CD14-positive monocyte (primary cell): ENCODE results near the gene OBSCN. TPM values are rescaled to one million over a fixed set of nuclear protein-coding genes. Genes with fewer than 3 reads are reported as not detected.

Experiments
- DNase-seq, 3 donors: peaks; one replicate each; pipeline ENCODE4 v3.0.0-alpha.2; 2011 to 2022
- H2AFZ ChIP-seq: 2 replicates; pipeline ENCODE4 v1.6.0; 2012; ENCODE audit warnings: mild to moderate bottlenecking, low read depth, low read length, inconsistent platforms; ENCODE audit not compliant: insufficient read depth, poor library complexity, severe bottlenecking
- H3K27ac ChIP-seq, 2 donors: 1 replicate in 1 of 2; 2 replicates in 1 of 2; pipeline ENCODE4 v1.5.1; 2012 to 2013; ENCODE audit warnings: low read length in 2 of 2, control low read depth in 1 of 2, inconsistent platforms in 1 of 2, low read depth in 1 of 2, mild to moderate bottlenecking in 1 of 2
- H3K27me3 ChIP-seq, 2 donors: one replicate each; pipeline versions ENCODE4 v1.6.0 to v1.6.1; 2011 to 2013; ENCODE audit warnings: low read length in 2 of 2; ENCODE audit not compliant: control insufficient read depth in 2 of 2, insufficient read depth in 2 of 2
- H3K36me3 ChIP-seq, 2 donors: replicated peaks in 1 of 2; 1 replicate in 1 of 2; 2 replicates in 1 of 2; pipeline versions ENCODE4 v1.5.1 to v1.6.1; 2012 to 2013; ENCODE audit warnings: low read length in 2 of 2, control low read depth in 1 of 2, inconsistent platforms in 1 of 2, mild to moderate bottlenecking in 1 of 2; ENCODE audit not compliant: insufficient read depth in 2 of 2, control insufficient read depth in 1 of 2
- H3K4me1 ChIP-seq, 2 donors: 1 replicate in 1 of 2; 2 replicates in 1 of 2; pipeline versions ENCODE4 v1.5.1 to v1.6.1; 2012 to 2013; ENCODE audit warnings: low read length in 2 of 2, control low read depth in 1 of 2, inconsistent platforms in 1 of 2, mild to moderate bottlenecking in 1 of 2, moderate library complexity in 1 of 2; ENCODE audit not compliant: insufficient read depth in 2 of 2, control insufficient read depth in 1 of 2
- H3K4me2 ChIP-seq: replicated peaks from 2 replicates; pipeline ENCODE3; 2012; ENCODE audit warnings: low read length, moderate library complexity, mild to moderate bottlenecking; ENCODE audit not compliant: poor library complexity, severe bottlenecking; ENCODE audit errors: extremely low read depth
- H3K4me3 ChIP-seq, 3 experiments: fragments of 200-600 bp in 1 of 3; sonication (generic) in 1 of 3; replicated peaks in 1 of 3; 1 replicate in 2 of 3; 2 replicates in 1 of 3; pipeline ENCODE4 v1.5.1; 2011 to 2013; ENCODE audit warnings: low read length in 3 of 3, mild to moderate bottlenecking in 3 of 3, control low read depth in 2 of 3, low read depth in 2 of 3, inconsistent platforms in 1 of 3, moderate library complexity in 1 of 3
- H3K79me2 ChIP-seq: 2 replicates; pipeline ENCODE4 v1.6.0; 2012; ENCODE audit warnings: mild to moderate bottlenecking, control low read depth, inconsistent platforms, low read length, moderate library complexity; ENCODE audit not compliant: insufficient read depth
- H3K9ac ChIP-seq: 2 replicates; pipeline ENCODE4 v1.6.0; 2017; ENCODE audit warnings: low read length, mild to moderate bottlenecking; ENCODE audit not compliant: insufficient read depth, poor library complexity, severe bottlenecking
- H3K9me3 ChIP-seq, 2 donors: replicated peaks in 1 of 2; 1 replicate in 1 of 2; 2 replicates in 1 of 2; pipeline versions ENCODE4 v1.5.1 to v1.6.1; 2012 to 2013; ENCODE audit warnings: low read length in 2 of 2, control low read depth in 1 of 2; ENCODE audit not compliant: control insufficient read depth in 1 of 2, insufficient read depth in 1 of 2
- H4K20me1 ChIP-seq: 2 replicates; pipeline ENCODE4 v1.6.0; 2012; ENCODE audit warnings: mild to moderate bottlenecking, low read length, control low read depth, moderate library complexity; ENCODE audit not compliant: insufficient read depth
- H3K27ac Mint-ChIP-seq, 7 donors: one replicate each; pipeline ENCODE4 v1.8.0; 2020; ENCODE audit warnings: mild to moderate bottlenecking in 7 of 7, mixed read lengths in 7 of 7, moderate library complexity in 6 of 7, inconsistent platforms in 2 of 7
- H3K27me3 Mint-ChIP-seq, 3 donors: one replicate each; pipeline ENCODE4 v1.8.0; 2021 to 2022; ENCODE audit warnings: low read depth in 3 of 3, mild to moderate bottlenecking in 3 of 3, mixed read lengths in 3 of 3, moderate library complexity in 3 of 3, inconsistent platforms in 1 of 3
- H3K36me3 Mint-ChIP-seq, 2 donors: one replicate each; pipeline ENCODE4 v1.8.0; 2020; ENCODE audit warnings: mixed read lengths in 2 of 2, inconsistent platforms in 1 of 2, mild to moderate bottlenecking in 1 of 2
- H3K4me1 Mint-ChIP-seq: one replicate; pipeline ENCODE4 v1.8.0; 2020; ENCODE audit warnings: mild to moderate bottlenecking, mixed read lengths
- H3K4me3 Mint-ChIP-seq, 2 donors: one replicate each; pipeline ENCODE4 v1.8.0; 2020; ENCODE audit warnings: mild to moderate bottlenecking in 2 of 2, mixed read lengths in 2 of 2, moderate library complexity in 1 of 2
- H3K9me3 Mint-ChIP-seq, 7 donors: one replicate each; pipeline ENCODE4 v1.8.0; 2020 to 2022; ENCODE audit warnings: mixed read lengths in 7 of 7, mild to moderate bottlenecking in 6 of 7, moderate library complexity in 6 of 7, inconsistent platforms in 2 of 7
- WGBS: methylation state at CpG from one replicate; pipeline ENCODE4 v1.1.5; 2013; ENCODE audit warnings: missing lambda C conversion rate; ENCODE audit not compliant: insufficient coverage; 5-methylcytosine and 5-hydroxymethylcytosine counted together
- intact Hi-C, 2 donors: fragments of 100-400 bp; cut with micrococcal nuclease; formaldehyde crosslinking; loops; one replicate each; pipeline versions ENCODE4 v1.15.0 to v1.15.1; 2023
- polyA plus RNA-seq, 3 donors: library from polyadenylated mRNA; depleted of rRNA in 1 of 3; unstranded in 2 of 3; stranded (reverse) in 1 of 3; fragments of 300-500 nt in 2 of 3; fragments of >200 nt in 1 of 3; fragmentation: Illumina TruSeq in 2 of 3; gene quantifications; 1 replicate in 2 of 3; 2 replicates in 1 of 3; pipeline ENCODE4 v1.2.3, GENCODE V29; 2012 to 2021
- TF ChIP-seq, protein P1 (sequence below): fragments of 200-600 bp; IDR thresholded peaks from one replicate; pipeline ENCODE4 v1.8.0; 2022; ENCODE audit warnings: antibody characterized with exemption, mild to moderate bottlenecking

OBSCN gene
- polyA plus RNA-seq, 3 donors = 0.57 to 1.5 (median 0.76) TPM

DNA sequence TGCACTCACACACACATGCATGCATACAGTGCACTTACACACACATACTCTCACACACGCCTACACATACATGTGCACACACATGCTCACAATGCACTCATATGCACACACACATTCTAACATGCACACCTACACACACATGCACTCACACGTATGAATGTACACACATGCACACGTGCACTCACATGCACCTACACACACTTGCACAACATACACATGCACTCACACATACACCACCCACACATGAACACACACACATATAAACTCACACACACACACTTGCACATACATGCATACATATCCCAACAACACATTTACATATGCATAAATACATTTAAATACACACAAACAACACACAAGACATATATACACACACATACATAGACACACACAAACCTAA, 30.6 kb downstream of the OBSCN start:
- H3K4me1 Mint-ChIP-seq = no peaks in the 10 kb centered on the region
- Histone ChIP-seq H3K4me2 (no peak overlapping the region), H3K9ac (no peak overlapping the region), H3K4me1 (no peaks in the 10 kb centered on the region), H4K20me1 (no peaks in the 10 kb centered on the region), H3K4me3 (no peak overlapping the region), H3K36me3 (no peaks in the 10 kb centered on the region), H3K79me2 (no peaks in the 10 kb centered on the region), H3K9me3 (peaks cover 51 to 54% of the 10 kb centered on the region in 2 donors), H2AFZ (no peak overlapping the region), H3K27me3 (no peaks in the 10 kb centered on the region), H3K27ac (no peak overlapping the region)
- intact Hi-C loops = no loop called here
- H3K27me3 Mint-ChIP-seq = peaks cover 0 to 3% (median 0%) of the 10 kb centered on the region in 3 donors
- no peak for DNase-seq
- H3K9me3 Mint-ChIP-seq = peaks cover 31 to 74% (median 62%) of the 10 kb centered on the region in 7 donors
- whole genome bisulfite sequencing = 63% methylated on average over 3 of the region's 3 CpGs
- H3K27ac Mint-ChIP-seq = no peak overlapping the region
- H3K4me3 Mint-ChIP-seq = no peak overlapping the region
- TF ChIP-seq, protein P1, sequence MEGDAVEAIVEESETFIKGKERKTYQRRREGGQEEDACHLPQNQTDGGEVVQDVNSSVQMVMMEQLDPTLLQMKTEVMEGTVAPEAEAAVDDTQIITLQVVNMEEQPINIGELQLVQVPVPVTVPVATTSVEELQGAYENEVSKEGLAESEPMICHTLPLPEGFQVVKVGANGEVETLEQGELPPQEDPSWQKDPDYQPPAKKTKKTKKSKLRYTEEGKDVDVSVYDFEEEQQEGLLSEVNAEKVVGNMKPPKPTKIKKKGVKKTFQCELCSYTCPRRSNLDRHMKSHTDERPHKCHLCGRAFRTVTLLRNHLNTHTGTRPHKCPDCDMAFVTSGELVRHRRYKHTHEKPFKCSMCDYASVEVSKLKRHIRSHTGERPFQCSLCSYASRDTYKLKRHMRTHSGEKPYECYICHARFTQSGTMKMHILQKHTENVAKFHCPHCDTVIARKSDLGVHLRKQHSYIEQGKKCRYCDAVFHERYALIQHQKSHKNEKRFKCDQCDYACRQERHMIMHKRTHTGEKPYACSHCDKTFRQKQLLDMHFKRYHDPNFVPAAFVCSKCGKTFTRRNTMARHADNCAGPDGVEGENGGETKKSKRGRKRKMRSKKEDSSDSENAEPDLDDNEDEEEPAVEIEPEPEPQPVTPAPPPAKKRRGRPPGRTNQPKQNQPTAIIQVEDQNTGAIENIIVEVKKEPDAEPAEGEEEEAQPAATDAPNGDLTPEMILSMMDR = no peak
- H3K36me3 Mint-ChIP-seq = no peaks in the 10 kb centered on the region

DNA sequence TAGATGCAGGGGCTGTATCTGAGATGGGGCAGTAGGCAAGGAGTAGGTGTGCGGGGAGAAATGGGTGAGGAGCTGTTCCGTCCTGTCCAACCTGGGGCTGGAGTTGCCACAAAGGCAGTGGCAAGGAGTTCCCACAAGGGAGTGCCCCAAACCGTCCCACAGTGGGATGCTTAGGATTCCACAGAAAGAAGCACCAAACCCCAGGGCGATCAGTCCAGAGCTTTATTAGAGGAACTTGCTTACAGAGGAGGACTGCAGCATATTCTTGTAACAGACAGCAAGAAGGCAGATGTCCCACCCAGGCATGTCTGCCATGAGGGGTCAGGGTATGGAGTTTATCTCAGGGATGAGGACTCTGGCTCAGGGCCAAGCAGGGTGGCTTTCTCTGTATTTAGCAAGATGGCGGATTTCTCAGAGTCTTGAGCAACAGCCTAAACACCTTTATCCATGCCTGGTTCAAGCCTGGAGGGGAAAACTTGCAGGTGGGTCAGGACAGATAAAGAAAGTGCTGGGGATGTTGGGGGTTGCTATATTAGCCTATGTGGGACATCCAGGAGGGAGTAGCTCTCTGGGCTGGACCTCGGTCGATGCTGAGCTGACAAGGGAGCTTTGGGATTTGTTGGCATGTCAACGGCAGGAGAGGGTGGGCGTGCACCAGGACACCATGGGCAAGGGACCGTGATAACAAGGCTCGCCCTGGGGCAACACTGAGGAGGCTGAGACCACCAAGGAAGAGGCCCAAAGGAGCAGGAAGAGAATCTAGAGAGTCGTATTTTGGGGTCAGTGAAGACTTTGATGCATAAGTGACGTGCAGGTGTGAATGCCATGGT, 32.8 kb downstream of the OBSCN start:
- H3K9me3 Mint-ChIP-seq = peaks cover 39 to 86% (median 81%) of the 10 kb centered on the region in 7 donors
- Histone ChIP-seq H3K4me1 (no peaks in the 10 kb centered on the region), H3K4me3 (no peak overlapping the region), H3K27ac (no peak overlapping the region), H4K20me1 (no peaks in the 10 kb centered on the region), H3K9ac (no peak overlapping the region), H3K9me3 (peaks cover 60 to 73% of the 10 kb centered on the region in 2 donors), H3K4me2 (no peak overlapping the region), H3K79me2 (no peaks in the 10 kb centered on the region), H2AFZ (no peak overlapping the region), H3K36me3 (no peaks in the 10 kb centered on the region), H3K27me3 (no peaks in the 10 kb centered on the region)
- no peak overlapping the region for H3K4me3 Mint-ChIP-seq
- DNase-seq = no peak
- H3K36me3 Mint-ChIP-seq = peaks cover 0 to 2% of the 10 kb centered on the region in 2 donors
- peaks cover 0 to 7% (median 0%) of the 10 kb centered on the region in 3 donors for H3K27me3 Mint-ChIP-seq
- TF ChIP-seq, protein P1 = no peak
- peak overlapping the region in 2 of 7 donors; percentile 5 to 51 for H3K27ac Mint-ChIP-seq
- no peaks in the 10 kb centered on the region for H3K4me1 Mint-ChIP-seq
- intact Hi-C loops = no loop called here
- WGBS = 88% methylated on average over 9 of the region's 13 CpGs
